ENCODE data around the gene TAF10.

The TAF10 gene

DNA sequence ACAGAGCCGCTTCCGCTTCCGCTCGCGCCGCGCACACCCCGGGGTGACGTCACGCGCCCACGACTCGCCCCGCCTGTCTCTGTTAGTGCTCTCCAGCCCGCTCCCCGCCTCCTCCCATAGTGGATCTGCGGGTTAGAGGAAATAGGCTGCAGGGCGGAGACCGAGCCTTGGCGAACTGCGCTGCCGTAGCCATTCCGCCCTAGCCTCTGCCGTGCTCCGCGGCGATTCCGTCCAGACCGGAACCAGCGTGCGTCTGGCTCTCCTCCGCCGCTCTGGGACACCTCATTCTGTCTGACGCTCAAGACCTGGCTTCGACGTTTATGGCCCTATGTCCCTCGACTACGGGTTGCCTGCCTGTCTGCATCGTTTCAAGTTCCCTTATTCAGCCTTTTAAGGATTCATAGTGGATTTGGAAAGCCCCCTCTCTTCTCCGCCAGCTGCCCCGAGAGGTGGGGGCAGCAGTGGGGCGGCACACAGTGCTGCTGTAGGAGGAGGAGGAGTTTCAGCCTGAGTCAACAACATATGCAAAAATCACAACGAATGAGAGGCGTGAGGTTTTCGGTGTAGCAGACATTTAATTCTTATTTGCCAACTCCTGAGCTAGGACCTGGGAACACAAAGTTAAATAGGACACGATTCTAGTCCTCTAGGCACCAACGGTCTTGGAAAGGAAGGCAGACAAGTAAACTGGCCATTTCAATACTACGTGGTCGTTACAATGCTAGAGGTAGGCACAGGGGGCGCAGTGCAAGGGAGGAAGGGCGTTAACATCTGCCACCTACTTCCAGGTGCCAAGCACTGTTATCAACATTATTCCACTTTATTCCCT, at the start of gene TAF10:
TAF10 (minus strand) TSS at position 4 of the 829 bp plus-strand sequence. CDS start 27 bp downstream, outside the sequence.
- DNase-seq: peak; percentile 91 to 95

DNA sequence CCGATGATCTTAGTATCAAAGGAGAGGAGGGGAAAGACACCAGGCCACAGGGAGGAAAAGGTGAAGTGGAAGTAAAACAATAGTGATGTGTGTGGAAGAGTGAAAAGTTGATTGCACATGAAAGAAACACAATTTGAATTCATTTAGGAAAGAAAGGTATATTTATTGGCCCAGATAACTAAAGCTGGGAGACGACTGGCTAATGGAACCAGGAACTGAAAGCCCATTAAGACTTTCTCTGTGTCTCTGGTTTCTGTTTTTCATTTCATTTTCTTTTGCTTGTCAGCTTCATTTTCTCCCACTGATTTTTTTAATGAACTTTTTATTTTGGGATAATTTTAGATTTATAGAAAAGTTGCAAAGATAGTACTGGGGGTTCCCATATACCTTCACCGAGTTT, 48.7 kb upstream of the TAF10 start:
- DNase-seq: no peak

- DNase-seq: no peak
These were observed 46.6 kb upstream of the TAF10 start for GRCh38 chr11:6658647-6659046.

- no peak for DNase-seq
These were observed 45.3 kb upstream of the TAF10 start for GRCh38 chr11:6657346-6657745.

- no peak for DNase-seq
These were observed 44.9 kb upstream of the TAF10 start for GRCh38 chr11:6656936-6657335.

GRCh38 chr11:6656584-6656915, 44.5 kb upstream of the TAF10 start:
- DNase-seq: no peak

DNA sequence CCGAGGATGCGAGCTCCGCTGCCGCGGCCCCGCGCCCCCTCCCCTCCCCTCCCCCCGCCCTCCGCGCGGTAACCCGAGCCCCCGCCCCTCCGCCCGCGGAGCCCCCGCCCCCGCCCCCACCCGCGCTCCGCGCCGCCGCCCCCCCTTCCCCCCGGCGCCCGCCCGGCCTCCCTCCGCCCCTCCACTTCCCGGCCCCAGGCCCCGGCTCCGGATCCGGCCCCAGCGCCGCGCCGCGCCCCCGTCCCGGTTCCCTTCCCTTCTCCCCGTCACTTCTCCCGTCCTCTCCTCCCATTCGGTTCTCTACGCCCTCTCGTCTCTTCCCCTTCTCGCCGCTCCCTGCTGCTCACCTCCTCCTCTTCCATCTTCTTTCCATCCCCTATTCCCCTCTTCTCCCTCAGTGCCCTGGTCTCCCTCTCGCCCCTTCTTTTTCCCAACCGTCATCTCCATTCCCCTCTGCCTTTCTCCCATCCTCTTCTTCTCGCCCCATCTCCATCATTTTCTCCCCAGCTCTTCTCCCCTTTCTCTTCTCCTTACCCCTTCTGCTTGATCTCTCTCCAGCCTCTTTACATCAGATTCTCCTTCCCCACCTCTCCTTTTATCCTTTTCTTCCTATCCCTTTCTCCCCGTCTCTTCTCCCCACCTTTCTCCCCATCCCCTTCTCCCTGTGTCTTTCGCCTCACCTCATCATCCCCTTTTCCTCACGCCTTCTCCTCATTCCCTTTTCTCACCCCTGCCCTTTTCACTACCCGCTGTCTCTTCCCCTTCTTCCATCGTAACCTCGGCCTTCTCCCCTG, 44.0 kb upstream of the TAF10 start, which contains the start of gene DCHS1:
DCHS1 (minus strand) TSS at position 20 of the 794 bp plus-strand sequence. CDS start 14,196 bp downstream, outside the sequence.
- no peak for DNase-seq

DNA sequence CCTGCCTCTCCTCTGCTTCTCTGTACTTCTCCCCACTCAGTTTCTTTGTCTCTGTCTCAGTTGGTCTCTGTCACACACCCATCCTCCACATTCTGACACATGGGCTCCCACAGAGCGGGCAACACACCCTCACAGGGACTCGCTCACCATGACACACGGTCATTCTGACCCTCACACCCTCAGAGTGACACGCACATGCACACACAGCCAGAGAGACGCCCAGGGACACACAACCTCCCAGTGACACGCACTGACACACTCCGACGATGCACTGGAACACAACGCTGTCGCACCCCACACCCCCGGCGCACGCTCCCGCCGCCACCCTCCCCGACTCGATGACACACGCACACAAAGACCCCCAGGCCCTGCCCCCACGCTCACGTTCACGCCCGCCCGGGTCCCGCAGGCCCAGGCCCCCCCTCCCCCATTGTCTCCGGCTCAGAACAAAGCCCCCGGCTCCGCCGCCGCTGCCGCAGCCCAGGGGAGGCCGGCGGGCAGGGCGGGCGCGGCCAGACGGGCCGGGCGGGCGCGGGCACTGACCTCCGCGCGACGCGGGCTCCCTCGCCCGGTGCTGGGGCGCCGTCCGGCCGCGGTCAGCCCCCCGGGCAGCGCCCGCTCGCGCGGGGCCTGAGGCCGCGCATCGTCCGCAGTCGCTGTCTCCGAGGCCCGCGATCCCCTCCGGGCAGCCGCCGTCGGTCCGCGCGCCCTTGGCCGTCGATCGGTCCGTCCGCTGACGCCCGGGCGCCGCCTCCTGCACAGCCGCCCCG, 43.2 kb upstream of the TAF10 start:
- peak in 1 of 2 donors; percentile 24 for DNase-seq

DNA sequence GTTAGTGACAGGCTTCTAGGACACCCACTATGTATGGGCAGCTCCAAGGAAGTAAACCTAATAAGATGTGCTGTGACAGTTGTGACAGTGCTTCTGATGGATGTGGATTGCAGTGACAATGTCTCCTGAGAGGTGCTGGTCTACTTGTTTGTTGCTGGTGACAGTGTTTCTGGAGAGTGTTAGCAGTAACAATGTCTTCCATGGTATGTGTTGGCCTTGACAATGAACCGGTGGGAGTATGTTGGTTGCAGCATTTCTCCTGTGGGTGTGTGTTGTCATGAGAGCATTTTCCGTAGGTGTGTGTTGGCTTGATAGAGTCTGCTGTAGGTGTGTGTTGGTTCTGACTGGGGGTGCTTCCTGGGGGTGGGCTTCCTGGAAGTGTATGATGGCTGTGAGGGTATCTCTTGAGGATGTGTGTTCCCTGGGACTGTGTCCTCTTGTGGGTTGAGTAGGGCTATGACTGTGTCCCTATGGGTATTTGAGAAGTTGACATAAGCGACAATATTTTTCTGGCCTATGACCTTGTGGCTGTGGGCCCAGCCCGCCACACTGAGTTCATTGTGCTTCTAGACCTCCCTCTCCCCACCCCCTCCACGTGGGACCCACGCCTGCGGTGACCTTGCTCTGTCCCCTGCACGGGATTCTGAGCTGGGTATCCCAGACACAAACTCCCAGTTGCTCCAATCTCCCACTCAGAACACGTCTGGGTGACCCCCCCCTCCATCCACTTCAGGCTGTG, 42.4 kb upstream of the TAF10 start:
- DNase-seq: no peak

DNA sequence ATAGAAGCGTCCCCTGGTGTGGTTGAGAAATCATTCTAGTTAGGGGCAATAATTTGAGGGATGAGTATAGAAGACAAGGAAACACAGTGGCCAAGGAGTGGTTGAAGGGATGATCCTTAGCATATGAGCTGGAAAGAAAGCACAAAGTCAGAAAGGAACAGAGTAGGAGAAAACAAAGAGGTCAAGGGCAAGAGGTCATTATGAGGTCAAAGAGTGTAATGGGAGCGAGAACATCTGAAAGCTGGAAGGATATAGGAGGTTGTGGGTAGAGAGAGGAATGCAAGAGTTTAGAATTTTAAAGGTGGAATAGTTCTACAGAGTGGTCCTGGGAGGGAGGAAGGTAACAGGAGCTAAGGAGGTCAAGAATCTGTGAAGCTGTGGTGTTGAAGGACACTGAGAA, 41.6 kb upstream of the TAF10 start:
- DNase-seq: no peak

- no peak for DNase-seq
These were observed 41.1 kb upstream of the TAF10 start for GRCh38 chr11:6653097-6653496.

- DNase-seq: no peak
These were observed 40.2 kb upstream of the TAF10 start for GRCh38 chr11:6652182-6652581.

GRCh38 chr11:6650980-6651379, 39.0 kb upstream of the TAF10 start:
- DNase-seq: peak in 1 of 2 donors; percentile 24

- DNase-seq: no peak
These were observed 38.1 kb upstream of the TAF10 start for GRCh38 chr11:6650104-6650503.

DNA sequence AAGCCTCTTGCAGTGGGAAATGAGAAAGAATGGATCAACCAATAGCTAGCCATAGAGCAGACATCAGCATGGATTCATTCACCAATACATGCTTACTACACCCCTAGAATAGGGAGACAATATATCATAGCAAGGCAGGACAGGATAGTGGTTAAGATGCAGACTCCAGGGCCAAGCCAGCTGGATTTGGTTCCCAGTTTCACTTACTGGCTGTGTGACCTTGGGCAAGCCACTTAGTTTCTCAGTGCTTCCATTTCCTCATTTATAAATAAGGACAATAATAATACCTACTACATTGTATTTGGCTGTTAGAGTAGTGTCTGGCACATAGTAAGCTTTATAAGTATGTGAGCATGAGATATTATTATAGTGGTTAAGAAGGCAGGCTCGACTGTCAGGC, 36.5 kb upstream of the TAF10 start:
- no peak for DNase-seq

DNA sequence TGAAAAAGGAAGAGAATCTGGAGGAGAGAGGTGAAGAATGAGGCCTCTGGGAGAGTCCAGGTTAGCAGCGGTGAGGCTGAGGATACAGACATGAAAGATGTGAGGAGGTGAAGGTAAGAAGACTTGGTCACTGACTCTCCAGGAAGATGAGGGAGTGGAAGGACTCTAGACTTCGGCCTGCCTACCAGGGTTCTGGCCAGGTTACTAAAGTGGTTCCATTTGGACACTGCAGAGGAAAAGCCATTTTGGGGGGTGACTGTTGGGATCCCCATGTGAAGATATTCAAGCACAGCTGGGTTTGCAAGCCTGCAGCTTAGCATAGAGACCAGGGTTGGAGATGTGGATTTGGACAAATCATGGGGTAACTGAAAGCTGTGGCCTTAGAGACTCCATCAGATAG, 35.8 kb upstream of the TAF10 start:
- no peak for DNase-seq

- DNase-seq: peak in 1 of 2 donors; percentile 23
These were observed 35.1 kb upstream of the TAF10 start for GRCh38 chr11:6646918-6647679.

DNA sequence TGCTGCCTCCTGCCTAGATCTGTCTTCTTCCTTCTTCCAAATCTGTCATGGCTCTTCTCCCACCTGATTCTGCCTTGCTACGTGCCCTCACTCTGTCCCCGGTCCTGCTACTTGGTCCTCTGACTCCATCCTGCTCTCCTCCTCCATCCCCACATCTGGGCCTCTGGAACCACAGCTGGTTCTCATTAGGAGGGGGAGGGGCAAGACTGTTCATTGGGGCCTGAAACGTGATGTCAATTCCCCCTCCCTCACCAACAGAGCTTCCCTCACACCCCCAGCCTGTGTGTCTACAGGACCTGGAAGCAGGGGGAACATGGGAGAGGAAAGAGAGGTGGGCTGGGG, 34.5 kb upstream of the TAF10 start:
- DNase-seq: no peak

GRCh38 chr11:6646071-6646470, 34.1 kb upstream of the TAF10 start:
- DNase-seq: no peak

DNA sequence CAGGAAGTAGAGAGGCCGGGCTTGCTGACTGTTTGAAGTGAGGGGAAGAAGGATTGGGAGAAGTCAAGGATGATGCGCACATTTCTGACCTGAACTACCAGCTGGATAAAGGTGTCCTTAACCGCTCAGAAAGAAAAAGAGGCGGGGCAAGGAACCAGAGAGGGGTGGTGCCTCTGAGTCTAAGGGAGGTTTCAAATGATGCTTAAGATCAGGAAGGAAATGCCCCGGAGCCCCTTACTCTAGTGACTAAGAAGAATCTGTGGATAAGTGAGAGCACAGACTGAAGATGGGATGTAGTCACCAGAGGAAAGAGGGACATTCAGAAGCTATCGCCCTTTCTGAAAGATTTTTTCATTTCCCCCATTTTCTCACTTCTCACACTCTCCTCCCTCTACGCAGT, 30.9 kb upstream of the TAF10 start:
- no peak for DNase-seq

- DNase-seq: no peak
These were observed 29.1 kb upstream of the TAF10 start for GRCh38 chr11:6640985-6641701.

All from stimulated activated CD4-positive, alpha-beta T cell treated with anti-CD3 and anti-CD28 coated beads, Interleukin-2, amount 100 ng/mL, for 48 hours (primary cell).